Measurements from ENCODE around the gene NT5C. TPM values are rescaled to one million over a fixed set of nuclear protein-coding genes. Genes with fewer than 3 reads are reported as not detected.

NT5C gene
- total RNA-seq, 4 donors from 2014 or later, result 62.8 to 111 (median 68.0) TPM

DNA sequence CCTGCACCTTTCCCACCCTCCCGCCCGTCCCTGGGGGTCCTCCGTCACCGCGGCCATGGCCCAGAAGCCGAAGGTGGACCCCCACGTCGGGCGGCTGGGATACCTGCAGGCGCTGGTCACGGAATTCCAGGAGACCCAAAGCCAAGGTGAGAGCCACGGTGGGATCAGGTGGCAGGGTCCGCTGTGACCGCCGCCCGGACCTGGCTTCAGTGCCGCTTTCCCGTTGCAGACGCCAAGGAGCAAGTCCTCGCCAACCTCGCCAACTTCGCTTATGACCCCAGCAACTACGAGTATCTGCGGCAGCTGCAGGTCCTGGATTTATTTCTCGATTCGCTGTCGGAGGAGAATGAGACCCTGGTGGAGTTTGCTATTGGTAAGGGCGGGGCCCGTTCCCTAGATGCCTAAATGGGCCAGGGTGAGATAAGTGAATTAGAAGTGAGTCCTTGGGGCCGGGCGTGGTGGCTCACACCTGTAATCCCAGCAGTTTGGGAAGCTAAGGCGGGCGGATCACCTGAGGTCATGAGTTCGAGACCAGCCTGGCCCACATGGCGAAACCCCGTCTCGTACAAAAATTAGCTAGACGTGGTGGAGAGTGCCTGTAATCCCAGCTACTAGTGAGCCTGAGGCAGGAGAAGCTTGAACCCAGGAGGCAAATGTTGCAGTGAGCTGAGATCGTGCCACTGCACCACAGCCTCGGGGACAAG is 21.2 kb downstream of the NT5C start:
- in situ Hi-C loops (cut with MboI; ENCODE audit: low sequenced_read_pairs in 4 of 4), result loop anchor here (5.0 to 10.0 kb wide), 3 partner anchors 64 to 94 kb away; partner anchors contain the start of gene NUP85 (in 3 of the 4)
- H3K36me3 ChIP-seq, result no peaks in the 10 kb centered on the region
- TF ChIP-seq, protein P1, sequence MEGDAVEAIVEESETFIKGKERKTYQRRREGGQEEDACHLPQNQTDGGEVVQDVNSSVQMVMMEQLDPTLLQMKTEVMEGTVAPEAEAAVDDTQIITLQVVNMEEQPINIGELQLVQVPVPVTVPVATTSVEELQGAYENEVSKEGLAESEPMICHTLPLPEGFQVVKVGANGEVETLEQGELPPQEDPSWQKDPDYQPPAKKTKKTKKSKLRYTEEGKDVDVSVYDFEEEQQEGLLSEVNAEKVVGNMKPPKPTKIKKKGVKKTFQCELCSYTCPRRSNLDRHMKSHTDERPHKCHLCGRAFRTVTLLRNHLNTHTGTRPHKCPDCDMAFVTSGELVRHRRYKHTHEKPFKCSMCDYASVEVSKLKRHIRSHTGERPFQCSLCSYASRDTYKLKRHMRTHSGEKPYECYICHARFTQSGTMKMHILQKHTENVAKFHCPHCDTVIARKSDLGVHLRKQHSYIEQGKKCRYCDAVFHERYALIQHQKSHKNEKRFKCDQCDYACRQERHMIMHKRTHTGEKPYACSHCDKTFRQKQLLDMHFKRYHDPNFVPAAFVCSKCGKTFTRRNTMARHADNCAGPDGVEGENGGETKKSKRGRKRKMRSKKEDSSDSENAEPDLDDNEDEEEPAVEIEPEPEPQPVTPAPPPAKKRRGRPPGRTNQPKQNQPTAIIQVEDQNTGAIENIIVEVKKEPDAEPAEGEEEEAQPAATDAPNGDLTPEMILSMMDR (IDR thresholded peaks at IDR 0.05 in 4 of 5, conservative IDR thresholded peaks at IDR 0.05 in 1 of 5), result no peak
- TF ChIP-seq POLR2A (IDR thresholded peaks at IDR 0.05), result no peak
- intact Hi-C loops (cut with DNase I; ENCODE audit: low total_unique reads), result loop anchor here (2.0 kb wide), 1 partner anchor 50 kb away; no protein-coding TSS in a partner anchor
- no peak for ATAC-seq
- no peaks in the 10 kb centered on the region for H3K9me3 ChIP-seq
- peak overlapping the region; percentile 85 to 88 (median 88) for H3K4me3 ChIP-seq
- H3K27me3 ChIP-seq, result no peaks in the 10 kb centered on the region
- peaks cover 16 to 34% of the 10 kb centered on the region in 2 donors for H3K4me1 ChIP-seq
- H3K27ac ChIP-seq, result peak overlapping the region; percentile 74 to 86 (median 79)
- no peak for DNase-seq

DNA sequence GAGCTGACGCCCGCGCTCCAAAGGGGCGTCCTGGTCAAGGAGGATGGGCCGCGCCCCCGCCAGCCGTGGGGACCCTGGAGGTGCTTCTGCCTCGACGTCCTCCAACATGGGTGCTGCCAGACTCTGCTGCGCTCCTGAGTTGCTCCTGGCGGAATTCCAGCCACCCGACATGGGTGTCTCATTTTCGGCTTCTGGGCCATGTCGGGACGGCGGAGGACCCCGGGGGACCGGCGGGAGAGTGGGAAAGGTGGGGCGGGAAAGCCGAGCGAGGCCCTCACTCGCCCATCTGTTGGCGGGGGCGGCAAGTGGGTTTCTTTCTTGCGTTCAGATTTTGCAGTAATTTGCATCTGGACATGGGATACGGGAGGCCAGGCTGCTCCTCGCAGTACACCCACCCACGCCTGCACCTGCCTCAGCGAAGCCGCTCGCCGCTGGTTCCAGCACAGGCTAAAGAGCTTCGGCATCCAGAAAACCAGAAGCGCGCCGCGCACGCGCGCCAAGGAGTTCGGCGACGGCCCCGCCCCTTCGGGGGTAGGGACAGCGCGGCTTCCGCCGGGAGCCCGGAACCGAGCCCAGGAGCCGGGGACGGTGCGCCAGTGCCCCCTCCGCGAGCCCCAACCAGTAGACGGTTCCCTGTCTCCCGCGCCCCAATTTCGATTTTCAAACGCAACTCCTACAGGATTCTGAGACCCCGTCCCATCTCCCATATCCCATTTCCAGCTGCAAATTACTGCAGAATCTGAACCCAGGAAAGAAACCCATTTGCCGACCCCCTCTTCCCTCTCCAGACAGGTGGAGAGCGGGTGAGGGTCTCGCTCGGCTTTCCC is 21.9 kb downstream of the NT5C start, which contains the start of gene ARMC7:
Gene ARMC7 (plus strand): TSS at position 563 of the 827 bp plus-strand sequence. CDS start 320 bp downstream, outside the sequence.
- no peaks in the 10 kb centered on the region for H3K36me3 ChIP-seq
- H3K4me1 ChIP-seq, result peaks cover 12 to 26% of the 10 kb centered on the region in 2 donors
- peak within 1 kb of the TSS; percentile 85 to 88 (median 88) for H3K4me3 ChIP-seq
- intact Hi-C loops (cut with DNase I; ENCODE audit: low total_unique reads) (loop anchor here (2.0 kb wide), 1 partner anchor 49 kb away; no protein-coding TSS in a partner anchor), in situ Hi-C loops (cut with MboI; ENCODE audit: low sequenced_read_pairs in 4 of 4) (loop anchor here (5.0 to 10.0 kb wide), 3 partner anchors 65 to 95 kb away; partner anchors contain the start of gene NUP85 (in 3 of the 4))
- peak within 1 kb of the TSS; percentile 74 to 86 (median 79) for H3K27ac ChIP-seq
- H3K27me3 ChIP-seq, result no peaks in the 10 kb centered on the region
- DNase-seq, result peak; percentile 63 to 83
- peak; percentile 49 to 68 for TF ChIP-seq POLR2A (IDR thresholded peaks at IDR 0.05)
- TF ChIP-seq, protein P1 (IDR thresholded peaks at IDR 0.05 in 4 of 5, conservative IDR thresholded peaks at IDR 0.05 in 1 of 5), result no peak
- peak; percentile 66 to 71 for ATAC-seq
- H3K9me3 ChIP-seq, result no peaks in the 10 kb centered on the region

DNA sequence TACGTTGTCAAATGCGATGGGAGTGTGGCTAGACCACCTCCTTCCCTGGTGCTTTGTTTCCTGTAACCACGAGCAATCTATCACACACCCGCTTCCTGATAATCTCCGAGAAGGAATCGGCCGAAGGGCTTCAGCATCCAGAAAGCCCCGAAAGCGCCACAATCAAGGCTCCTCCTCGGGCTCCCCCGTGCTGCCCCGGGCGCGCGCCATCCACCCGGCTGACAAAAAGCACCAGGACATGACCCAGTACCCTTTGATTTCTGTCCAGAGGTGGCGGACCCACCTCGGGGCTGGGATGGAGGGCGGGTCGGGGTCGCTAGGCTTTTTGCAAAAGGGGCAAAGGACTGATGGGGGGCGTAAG is 22.5 kb downstream of the NT5C start:
- ATAC-seq (no peak), DNase-seq (no peak)
- Histone ChIP-seq H3K9me3 (no peaks in the 10 kb centered on the region), H3K4me1 (peaks cover 9 to 22% of the 10 kb centered on the region in 2 donors), H3K4me3 (peak overlapping the region; percentile 85 to 88 (median 88)), H3K27me3 (no peaks in the 10 kb centered on the region), H3K27ac (peak overlapping the region in 1 of 4 donors; percentile 76), H3K36me3 (no peaks in the 10 kb centered on the region)
- TF ChIP-seq POLR2A (IDR thresholded peaks at IDR 0.05), result no peak
- TF ChIP-seq, protein P1 (IDR thresholded peaks at IDR 0.05 in 4 of 5, conservative IDR thresholded peaks at IDR 0.05 in 1 of 5), result no peak
- intact Hi-C loops (cut with DNase I; ENCODE audit: low total_unique reads), result no loop called here
- in situ Hi-C loops (cut with MboI; ENCODE audit: low sequenced_read_pairs in 4 of 4), result no loop called here

DNA sequence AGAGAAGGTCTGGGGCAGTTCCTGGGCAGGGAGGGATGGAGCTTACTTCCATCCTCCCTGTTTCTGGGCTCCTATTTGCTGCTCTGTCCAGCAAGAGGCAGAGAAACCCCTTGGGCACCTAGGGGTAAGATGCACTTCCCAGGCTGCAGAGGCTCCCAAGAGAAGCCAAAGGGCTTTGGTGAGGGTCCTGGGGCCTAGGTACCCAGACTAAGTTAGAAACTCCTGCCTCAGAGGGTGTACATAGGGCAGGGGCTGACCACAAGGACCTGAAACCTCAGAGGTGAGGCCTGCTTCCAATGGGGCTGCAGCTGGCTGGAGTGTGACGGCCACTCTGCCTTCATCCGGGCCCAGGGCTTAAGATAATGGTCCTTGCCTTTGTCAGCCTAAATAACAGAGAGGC is 23.3 kb downstream of the NT5C start:
- H3K4me1 ChIP-seq, result peaks cover 5 to 22% of the 10 kb centered on the region in 2 donors
- no peaks in the 10 kb centered on the region for H3K36me3 ChIP-seq
- TF ChIP-seq, protein P1 (IDR thresholded peaks at IDR 0.05 in 4 of 5, conservative IDR thresholded peaks at IDR 0.05 in 1 of 5), result no peak
- TF ChIP-seq POLR2A (IDR thresholded peaks at IDR 0.05), result no peak
- DNase-seq (no peak), ATAC-seq (no peak)
- in situ Hi-C loops (cut with MboI; ENCODE audit: low sequenced_read_pairs in 4 of 4) (no loop called here), intact Hi-C loops (cut with DNase I; ENCODE audit: low total_unique reads) (no loop called here)
- no peak overlapping the region for H3K27ac ChIP-seq
- no peak overlapping the region for H3K4me3 ChIP-seq
- no peaks in the 10 kb centered on the region for H3K9me3 ChIP-seq
- H3K27me3 ChIP-seq, result no peaks in the 10 kb centered on the region

All from gastrocnemius medialis (tissue), 4 donors.